K562 (cell line): ENCODE data around the gene MED15.

Experiments
- CTCF ChIP-seq, 3 experiments: IDR thresholded peaks in 2 of 3; conservative IDR thresholded peaks in 1 of 3; 2 replicates each; pipeline ENCODE4 v1.5.1; 2011 to 2012; ENCODE audit warnings: low read length in 3 of 3, mild to moderate bottlenecking in 3 of 3, control low read depth in 2 of 3, improper control_type of control experiment in 1 of 3, inconsistent platforms in 1 of 3, low read depth in 1 of 3, mixed read lengths in 1 of 3, moderate library complexity in 1 of 3; ENCODE audit not compliant: insufficient read depth in 2 of 3
- ETS1 ChIP-seq: conservative IDR thresholded peaks from 2 replicates; pipeline ENCODE4 v1.6.1; 2011; ENCODE audit warnings: low read depth, mild to moderate bottlenecking, low read length; ENCODE audit not compliant: control insufficient read depth
- FOXO4 ChIP-seq: fragments of 450-650 bp; formaldehyde crosslinking; IDR thresholded peaks from 2 replicates; pipeline ENCODE4 v1.4.0; 2020; ENCODE audit warnings: mild to moderate bottlenecking, moderate library complexity
- MBD1 ChIP-seq: fragments of 250-450 bp; sonication (Bioruptor Pico); IDR thresholded peaks from 2 replicates; pipeline ENCODE4 v1.8.0; 2022; ENCODE audit warnings: inconsistent platforms
- MCM5 ChIP-seq: fragments of 450-650 bp; IDR thresholded peaks from 2 replicates; pipeline ENCODE4 v1.6.1; 2016; ENCODE audit warnings: low read depth
- PATZ1 ChIP-seq: fragments of 250-450 bp; sonication (Bioruptor Pico); IDR thresholded peaks from 2 replicates; pipeline ENCODE4 v1.5.0; 2020; ENCODE audit warnings: mild to moderate bottlenecking, borderline replicate concordance
- POLR2A ChIP-seq: fragments of 450-650 bp; conservative IDR thresholded peaks from 2 replicates; pipeline ENCODE4 v1.6.1; 2016
- POLR2AphosphoS2 ChIP-seq: IDR thresholded peaks from 2 replicates; pipeline ENCODE4 v1.6.1; 2012; ENCODE audit warnings: low read length, improper control_type of control experiment
- POLR2AphosphoS5 ChIP-seq: IDR thresholded peaks from 2 replicates; pipeline ENCODE4 v1.6.1; 2011; ENCODE audit warnings: mild to moderate bottlenecking, low read depth, low read length, moderate library complexity; ENCODE audit not compliant: control insufficient read depth, insufficient read depth
- SNAPC5 ChIP-seq: fragments of 250-450 bp; sonication (Bioruptor Pico); IDR thresholded peaks from 2 replicates; pipeline ENCODE4 v1.8.0; 2021; ENCODE audit warnings: moderate library complexity, mild to moderate bottlenecking, inconsistent platforms
- SOX6 ChIP-seq: fragments of 450-650 bp; IDR thresholded peaks from 2 replicates; pipeline ENCODE4 v1.6.1; 2014; ENCODE audit warnings: mild to moderate bottlenecking
- TRIM28 ChIP-seq: fragments of 450-650 bp; IDR thresholded peaks from 2 replicates; pipeline ENCODE4 v1.6.1; 2017
- YY1 ChIP-seq, 3 experiments: IDR thresholded peaks; 2 replicates each; pipeline ENCODE4 v1.6.1; 2011; ENCODE audit warnings: low read length in 2 of 3, mild to moderate bottlenecking in 2 of 3, moderate library complexity in 2 of 3, borderline replicate concordance in 1 of 3, control low read depth in 1 of 3, low read depth in 1 of 3; ENCODE audit not compliant: insufficient read depth in 3 of 3, insufficient replicate concordance in 2 of 3, control insufficient read depth in 1 of 3, insufficient read length in 1 of 3; ENCODE audit errors: extremely low read depth in 1 of 3
- ZNF77 ChIP-seq: fragments of 250-450 bp; sonication (Bioruptor Pico); IDR thresholded peaks from 2 replicates; pipeline ENCODE4 v1.5.0; 2020

GRCh38 chr22:20537325-20537756, 29.9 kb downstream of the MED15 start:
- no peak for TF ChIP-seq PATZ1 (CRISPR knock-in tag)
- no peak for TF ChIP-seq YY1 (IDR thresholded peaks at IDR 0.05; ENCODE audit: borderline replicate concordance in 1 of 3, control insufficient read depth in 1 of 3, extremely low read depth in 1 of 3, insufficient read depth in 3 of 3, insufficient read length in 1 of 3, insufficient replicate concordance in 2 of 3, low read depth in 1 of 3, low read length in 2 of 3)
- TF ChIP-seq ZNF77 (CRISPR knock-in tag) = no peak
- TF ChIP-seq SNAPC5 (CRISPR knock-in tag) = no peak
- TF ChIP-seq FOXO4 (CRISPR knock-in tag) = no peak
- no peak for TF ChIP-seq POLR2A
- no peak for TF ChIP-seq MBD1 (CRISPR knock-in tag)
- no peak for TF ChIP-seq TRIM28
- no peak for TF ChIP-seq POLR2AphosphoS2
- TF ChIP-seq CTCF (IDR thresholded peaks at IDR 0.05 in 2 of 3, conservative IDR thresholded peaks at IDR 0.05 in 1 of 3; ENCODE audit: insufficient read depth in 2 of 3, low read depth in 1 of 3, low read length in 3 of 3) = no peak
- no peak for TF ChIP-seq POLR2AphosphoS5
- TF ChIP-seq ETS1 = no peak
- no peak for TF ChIP-seq SOX6
- no peak for TF ChIP-seq MCM5
